Measurements from ENCODE around the gene USH2A.

DNA sequence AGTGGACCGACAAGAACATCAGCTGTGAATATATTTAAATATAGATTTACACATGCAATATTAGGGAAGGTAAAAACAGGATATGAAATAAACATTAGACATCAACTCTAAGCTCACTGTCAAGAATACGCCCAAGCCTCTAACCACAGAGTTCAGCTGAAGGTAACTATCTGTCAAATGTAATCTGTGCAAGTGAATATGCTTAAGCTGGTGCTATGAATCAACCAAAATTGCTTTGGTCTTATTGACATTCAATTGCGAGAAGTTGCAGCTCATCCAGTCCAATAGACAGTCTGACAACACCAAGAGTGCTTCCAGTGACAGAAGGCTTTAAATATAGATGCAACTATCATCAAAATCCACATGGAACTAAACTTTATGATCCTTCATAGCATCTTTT lies 32.3 kb downstream of the USH2A start:
- TF ChIP-seq, protein P1, sequence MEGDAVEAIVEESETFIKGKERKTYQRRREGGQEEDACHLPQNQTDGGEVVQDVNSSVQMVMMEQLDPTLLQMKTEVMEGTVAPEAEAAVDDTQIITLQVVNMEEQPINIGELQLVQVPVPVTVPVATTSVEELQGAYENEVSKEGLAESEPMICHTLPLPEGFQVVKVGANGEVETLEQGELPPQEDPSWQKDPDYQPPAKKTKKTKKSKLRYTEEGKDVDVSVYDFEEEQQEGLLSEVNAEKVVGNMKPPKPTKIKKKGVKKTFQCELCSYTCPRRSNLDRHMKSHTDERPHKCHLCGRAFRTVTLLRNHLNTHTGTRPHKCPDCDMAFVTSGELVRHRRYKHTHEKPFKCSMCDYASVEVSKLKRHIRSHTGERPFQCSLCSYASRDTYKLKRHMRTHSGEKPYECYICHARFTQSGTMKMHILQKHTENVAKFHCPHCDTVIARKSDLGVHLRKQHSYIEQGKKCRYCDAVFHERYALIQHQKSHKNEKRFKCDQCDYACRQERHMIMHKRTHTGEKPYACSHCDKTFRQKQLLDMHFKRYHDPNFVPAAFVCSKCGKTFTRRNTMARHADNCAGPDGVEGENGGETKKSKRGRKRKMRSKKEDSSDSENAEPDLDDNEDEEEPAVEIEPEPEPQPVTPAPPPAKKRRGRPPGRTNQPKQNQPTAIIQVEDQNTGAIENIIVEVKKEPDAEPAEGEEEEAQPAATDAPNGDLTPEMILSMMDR (IDR thresholded peaks at IDR 0.05): no peak
- no peak for TF ChIP-seq PHF8 (IDR thresholded peaks at IDR 0.05; ENCODE audit: borderline replicate concordance, low read depth)
- no peak for TF ChIP-seq MAZ (IDR thresholded peaks at IDR 0.05; ENCODE audit: borderline replicate concordance, low read depth, low read length)
- no peak for TF ChIP-seq USF2 (IDR thresholded peaks at IDR 0.05)
- no peak for TF ChIP-seq ZFP36 (IDR thresholded peaks at IDR 0.05; ENCODE audit: borderline replicate concordance, partially characterized antibody)
- no peak for TF ChIP-seq REST (IDR thresholded peaks at IDR 0.05)
- no peak for TF ChIP-seq JUN (IDR thresholded peaks at IDR 0.05)
- TF ChIP-seq POLR2A (IDR thresholded peaks at IDR 0.05; ENCODE audit: low read length): no peak
- no peak for TF ChIP-seq EP300 (IDR thresholded peaks at IDR 0.05)
